Measurements from ENCODE around the gene DLG5. TPM values are rescaled to one million over a fixed set of nuclear protein-coding genes. Genes with fewer than 3 reads are reported as not detected.

Gene DLG5
- total RNA-seq, 2 experiments from 2014 or later = 3.0 to 4.8 TPM

- no peak overlapping the region for H3K4me3 Mint-ChIP-seq
- ATAC-seq = no peak
- H3K4me1 Mint-ChIP-seq = peaks cover 13% of the 10 kb centered on the region
- H3K27ac Mint-ChIP-seq = no peak overlapping the region
- no peaks in the 10 kb centered on the region for H3K27me3 Mint-ChIP-seq
- CTCF ChIA-PET = no interaction called here
- H3K9me3 Mint-ChIP-seq (ENCODE audit: low read depth) = no peaks in the 10 kb centered on the region
- H3K36me3 Mint-ChIP-seq = no peaks in the 10 kb centered on the region
- DNase-seq = no peak
Observed at GRCh38 chr10:77840636-77841035, 85.9 kb downstream of the DLG5 start.

DNA sequence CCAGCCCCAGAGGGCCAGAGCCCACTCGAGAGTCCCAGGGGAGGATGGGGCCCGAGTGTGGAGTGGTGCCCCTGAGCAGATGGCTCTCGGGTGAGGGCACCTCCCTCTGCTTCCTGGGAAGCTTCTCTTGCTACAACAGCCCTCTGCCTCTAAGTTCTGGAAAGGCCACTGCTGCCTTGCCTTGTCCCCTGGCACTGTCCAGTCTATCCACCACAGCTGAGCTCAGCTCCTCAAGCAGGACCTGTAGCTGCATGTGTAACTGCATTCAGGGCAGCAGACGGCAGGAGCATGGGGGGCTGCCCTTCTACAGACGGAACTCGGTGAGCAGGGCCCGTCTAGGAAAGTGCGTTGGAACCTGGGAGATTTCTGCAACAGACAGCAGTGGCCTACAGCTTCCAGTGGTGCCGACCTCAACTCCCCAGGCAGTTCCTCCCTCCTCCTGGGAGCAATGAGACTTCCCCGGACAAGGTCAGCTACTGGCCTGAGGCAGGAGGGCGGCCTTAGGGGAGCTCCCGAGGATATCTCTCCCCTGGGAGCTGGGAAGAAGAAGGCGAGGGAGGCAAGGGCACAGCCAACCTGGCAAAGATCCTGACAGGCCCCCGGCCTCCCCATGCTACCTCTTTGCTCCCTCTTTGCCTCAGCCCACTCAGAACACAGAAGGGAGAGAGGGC lies 88.5 kb downstream of the DLG5 start:
- Mint-ChIP-seq H3K36me3 (no peaks in the 10 kb centered on the region), H3K4me3 (no peak overlapping the region), H3K4me1 (peaks cover 14% of the 10 kb centered on the region), H3K27me3 (no peaks in the 10 kb centered on the region), H3K9me3 (ENCODE audit: low read depth) (no peaks in the 10 kb centered on the region), H3K27ac (no peak overlapping the region)
- CTCF ChIA-PET = interaction anchor here (0.7 to 4.3 kb wide), 12 partner anchors 9 to 209 kb away, joined by 3 to 33 read pairs (median 4); no protein-coding TSS in a partner anchor
- ATAC-seq (no peak), DNase-seq (no peak)

DNA sequence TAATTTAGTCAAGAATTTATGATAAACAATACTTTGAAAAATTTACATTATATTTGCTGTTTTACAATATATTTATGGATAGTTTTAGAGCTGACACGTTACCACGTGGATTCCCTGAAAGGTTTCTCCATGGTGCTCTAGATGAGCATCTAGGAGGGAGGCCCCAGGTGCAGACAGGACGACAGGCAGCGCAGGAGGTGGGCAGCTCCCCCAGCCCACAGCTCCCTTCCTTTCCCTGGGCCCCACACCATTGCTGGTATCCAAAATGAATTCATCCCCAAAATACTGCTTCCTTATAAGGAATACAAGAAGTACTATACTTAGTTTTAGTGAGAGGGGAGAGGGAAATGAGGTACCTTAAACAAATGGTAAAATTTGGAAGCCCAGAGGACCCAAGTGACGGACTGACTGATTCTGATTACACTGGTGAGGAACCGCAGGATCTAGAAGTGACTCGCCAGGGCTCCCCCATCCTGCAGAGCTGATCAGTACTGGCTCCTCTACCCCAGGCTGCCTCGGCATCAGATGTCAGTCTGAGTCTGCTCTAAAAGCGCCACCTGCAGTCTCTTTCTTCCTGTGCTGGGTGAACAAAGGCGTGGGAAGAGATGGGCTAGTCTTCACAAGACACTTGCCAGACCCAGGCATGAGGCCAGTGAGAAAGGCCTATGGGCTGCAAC lies 89.2 kb downstream of the DLG5 start:
- peak; percentile 87 for ATAC-seq
- Mint-ChIP-seq H3K27me3 (no peaks in the 10 kb centered on the region), H3K36me3 (no peaks in the 10 kb centered on the region), H3K27ac (no peak overlapping the region), H3K9me3 (ENCODE audit: low read depth) (no peaks in the 10 kb centered on the region), H3K4me3 (no peak overlapping the region), H3K4me1 (peaks cover 15% of the 10 kb centered on the region)
- peak; percentile 89 for DNase-seq
- CTCF ChIA-PET = interaction anchor here (0.7 to 4.3 kb wide), 12 partner anchors 9 to 126 kb away, joined by 3 to 33 read pairs (median 5); no protein-coding TSS in a partner anchor

- Mint-ChIP-seq H3K4me1 (peaks cover 18% of the 10 kb centered on the region), H3K9me3 (ENCODE audit: low read depth) (no peaks in the 10 kb centered on the region), H3K36me3 (no peaks in the 10 kb centered on the region), H3K27ac (peak overlapping the region; percentile 82), H3K27me3 (no peaks in the 10 kb centered on the region), H3K4me3 (peak overlapping the region; percentile 7)
- CTCF ChIA-PET = interaction anchor here (0.6 to 4.3 kb wide), 8 partner anchors 11 to 125 kb away, joined by 3 to 33 read pairs (median 5); no protein-coding TSS in a partner anchor
- peak; percentile 86 for DNase-seq
- ATAC-seq = peak; percentile 87
Observed at GRCh38 chr10:77836299-77836820, 90.2 kb downstream of the DLG5 start.

DNA sequence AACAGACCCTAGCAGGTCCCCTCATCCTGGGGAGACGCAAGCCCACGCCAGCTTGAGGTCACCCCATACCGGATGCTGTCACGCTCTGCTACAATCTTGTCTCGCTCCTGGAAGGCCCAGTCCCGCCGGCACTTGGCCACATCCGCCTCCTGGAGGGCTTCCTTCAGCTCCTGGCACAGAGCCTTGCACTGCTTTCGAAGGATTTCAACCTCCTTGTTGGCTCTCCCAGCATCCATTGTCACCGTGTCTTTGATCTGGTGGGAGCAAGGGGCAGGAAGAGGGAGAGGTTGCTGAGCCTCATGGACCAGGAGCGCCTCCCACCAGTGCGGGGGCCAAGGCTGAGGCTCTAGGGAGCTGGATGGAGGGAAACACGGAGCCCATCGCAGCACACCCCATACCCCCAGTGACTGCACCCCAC lies 90.9 kb downstream of the DLG5 start:
- DNase-seq = no peak
- Mint-ChIP-seq H3K4me1 (peaks cover 18% of the 10 kb centered on the region), H3K36me3 (no peaks in the 10 kb centered on the region), H3K27me3 (no peaks in the 10 kb centered on the region), H3K9me3 (ENCODE audit: low read depth) (no peaks in the 10 kb centered on the region), H3K27ac (peak overlapping the region; percentile 82), H3K4me3 (no peak overlapping the region)
- CTCF ChIA-PET = interaction anchor here (0.9 to 4.3 kb wide), 5 partner anchors 11 to 124 kb away, joined by 3 to 33 read pairs (median 7); no protein-coding TSS in a partner anchor
- no peak for ATAC-seq

DNA sequence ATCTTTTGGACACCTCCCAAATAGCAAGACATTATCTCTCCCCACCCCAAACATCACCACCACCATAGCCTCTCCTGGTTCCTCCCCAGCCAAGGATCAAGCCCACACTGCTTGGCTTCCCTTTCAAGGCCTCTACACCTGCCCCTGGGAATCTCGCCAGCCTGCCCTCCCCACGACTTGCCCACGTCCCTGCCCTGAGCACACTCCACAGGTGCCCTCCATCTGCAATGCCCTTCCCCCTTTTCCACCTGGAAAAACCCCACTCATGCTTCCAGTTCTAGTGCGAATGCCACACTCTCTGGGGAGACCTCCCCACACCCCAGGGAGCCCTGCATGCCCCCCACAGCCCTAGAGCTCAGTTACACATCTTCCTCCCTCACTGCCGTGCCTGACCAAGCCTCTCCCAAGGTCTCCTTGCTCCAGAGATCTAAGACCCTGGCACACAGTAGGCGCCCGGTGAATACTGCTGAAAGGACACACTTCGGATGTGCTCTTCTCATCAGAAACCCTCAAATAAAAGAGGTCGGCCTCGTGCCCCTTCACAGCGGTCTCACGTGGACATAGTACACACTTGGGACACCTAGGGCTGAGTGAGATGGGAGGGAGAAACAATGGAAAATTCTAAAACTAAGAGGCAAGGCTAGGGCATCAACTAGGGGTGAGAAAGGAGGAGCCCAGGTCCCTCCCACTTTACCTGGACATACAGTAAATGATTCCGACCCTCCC lies 91.4 kb downstream of the DLG5 start:
- Mint-ChIP-seq H3K27me3 (no peaks in the 10 kb centered on the region), H3K36me3 (no peaks in the 10 kb centered on the region), H3K27ac (peak overlapping the region; percentile 3), H3K4me3 (no peak overlapping the region), H3K9me3 (ENCODE audit: low read depth) (no peaks in the 10 kb centered on the region), H3K4me1 (peaks cover 18% of the 10 kb centered on the region)
- DNase-seq = no peak
- CTCF ChIA-PET = interaction anchor here (1.5 to 4.3 kb wide), 3 partner anchors 12 to 124 kb away, joined by 3 to 33 read pairs (median 7); no protein-coding TSS in a partner anchor
- ATAC-seq = no peak

DNA sequence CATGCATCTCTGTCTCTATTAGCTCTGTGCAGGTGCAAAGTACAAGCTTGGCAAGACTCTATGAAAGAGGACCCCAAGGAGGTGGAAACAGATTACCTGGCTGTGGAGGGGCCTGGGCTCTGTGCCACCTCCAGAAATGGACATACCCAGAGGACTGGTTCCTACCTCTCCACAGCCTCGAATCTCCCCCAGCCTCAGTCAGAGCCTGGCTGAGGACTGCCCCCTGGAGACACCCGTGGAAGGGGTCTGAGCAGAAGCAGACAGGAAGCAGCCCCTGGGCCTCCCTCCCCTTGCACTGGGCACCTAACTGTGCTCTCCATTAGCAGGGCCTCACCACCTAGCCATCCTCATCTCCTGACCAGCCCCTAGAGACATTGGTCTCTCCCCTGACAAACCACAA lies 92.0 kb downstream of the DLG5 start:
- H3K4me3 Mint-ChIP-seq = no peak overlapping the region
- no peaks in the 10 kb centered on the region for H3K27me3 Mint-ChIP-seq
- H3K36me3 Mint-ChIP-seq = no peaks in the 10 kb centered on the region
- H3K27ac Mint-ChIP-seq = peak overlapping the region; percentile 3
- H3K4me1 Mint-ChIP-seq = peaks cover 18% of the 10 kb centered on the region
- no peak for ATAC-seq
- DNase-seq = no peak
- H3K9me3 Mint-ChIP-seq (ENCODE audit: low read depth) = no peaks in the 10 kb centered on the region
- CTCF ChIA-PET = no interaction called here

- H3K36me3 Mint-ChIP-seq = no peaks in the 10 kb centered on the region
- H3K9me3 Mint-ChIP-seq (ENCODE audit: low read depth) = no peaks in the 10 kb centered on the region
- H3K4me3 Mint-ChIP-seq = no peak overlapping the region
- CTCF ChIA-PET = interaction anchor here (2.0 kb wide), 1 partner anchor 13 kb away, joined by 5 read pairs; no protein-coding TSS in a partner anchor
- DNase-seq (no peak), ATAC-seq (no peak)
- peaks cover 18% of the 10 kb centered on the region for H3K4me1 Mint-ChIP-seq
- H3K27ac Mint-ChIP-seq = no peak overlapping the region
- no peaks in the 10 kb centered on the region for H3K27me3 Mint-ChIP-seq
Observed at GRCh38 chr10:77833792-77834191, 92.8 kb downstream of the DLG5 start.

- H3K9me3 Mint-ChIP-seq (ENCODE audit: low read depth) = no peaks in the 10 kb centered on the region
- H3K27ac Mint-ChIP-seq = no peak overlapping the region
- H3K4me1 Mint-ChIP-seq = peaks cover 18% of the 10 kb centered on the region
- no peak for ATAC-seq
- H3K4me3 Mint-ChIP-seq = no peak overlapping the region
- no peaks in the 10 kb centered on the region for H3K36me3 Mint-ChIP-seq
- DNase-seq = no peak
- no peaks in the 10 kb centered on the region for H3K27me3 Mint-ChIP-seq
- CTCF ChIA-PET = interaction anchor here (2.0 kb wide), 1 partner anchor 13 kb away, joined by 5 read pairs; no protein-coding TSS in a partner anchor
Observed at GRCh38 chr10:77833225-77833624, 93.3 kb downstream of the DLG5 start.

- CTCF ChIA-PET = interaction anchor here (2.0 kb wide), 1 partner anchor 14 kb away, joined by 5 read pairs; no protein-coding TSS in a partner anchor
- Mint-ChIP-seq H3K27me3 (no peaks in the 10 kb centered on the region), H3K9me3 (ENCODE audit: low read depth) (no peaks in the 10 kb centered on the region), H3K4me1 (peaks cover 13% of the 10 kb centered on the region), H3K27ac (no peak overlapping the region), H3K36me3 (no peaks in the 10 kb centered on the region), H3K4me3 (no peak overlapping the region)
- ATAC-seq (no peak), DNase-seq (no peak)
Observed at GRCh38 chr10:77832238-77832637, 94.3 kb downstream of the DLG5 start.

DNA sequence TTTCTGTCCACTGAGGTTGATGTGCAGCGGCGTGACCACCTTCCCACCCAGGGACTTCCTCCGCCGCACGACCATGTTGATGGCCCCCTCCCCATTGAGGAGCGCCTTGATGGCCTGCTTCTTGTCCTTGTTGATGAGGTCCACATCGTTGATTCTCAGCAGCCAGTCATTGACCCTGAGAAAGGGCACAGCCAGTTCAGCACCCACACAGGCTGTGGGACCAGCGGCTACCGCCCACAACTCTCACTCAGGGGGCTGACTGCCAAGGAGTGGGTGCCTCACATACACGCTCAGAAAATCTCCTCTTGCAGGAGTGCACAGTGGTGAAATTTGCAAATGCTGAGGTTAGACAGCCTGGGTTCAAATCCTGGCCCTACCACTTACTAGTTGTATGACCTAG lies 97.2 kb downstream of the DLG5 start:
- DNase-seq (no peak), ATAC-seq (no peak)
- CTCF ChIA-PET = no interaction called here
- Mint-ChIP-seq H3K9me3 (ENCODE audit: low read depth) (no peaks in the 10 kb centered on the region), H3K4me1 (peaks cover 4% of the 10 kb centered on the region), H3K27me3 (no peaks in the 10 kb centered on the region), H3K4me3 (no peak overlapping the region), H3K36me3 (no peaks in the 10 kb centered on the region), H3K27ac (no peak overlapping the region)

GRCh38 chr10:77828377-77828776 lies 98.2 kb downstream of the DLG5 start:
- CTCF ChIA-PET = no interaction called here
- ATAC-seq = no peak
- Mint-ChIP-seq H3K27me3 (no peaks in the 10 kb centered on the region), H3K9me3 (ENCODE audit: low read depth) (no peaks in the 10 kb centered on the region), H3K4me3 (no peak overlapping the region), H3K4me1 (peaks cover 4% of the 10 kb centered on the region), H3K27ac (no peak overlapping the region), H3K36me3 (no peaks in the 10 kb centered on the region)
- DNase-seq = no peak

GRCh38 chr10:77827366-77827765 lies 99.2 kb downstream of the DLG5 start:
- Mint-ChIP-seq H3K4me3 (no peak overlapping the region), H3K4me1 (peaks cover 3% of the 10 kb centered on the region), H3K9me3 (ENCODE audit: low read depth) (no peaks in the 10 kb centered on the region), H3K36me3 (no peaks in the 10 kb centered on the region), H3K27ac (no peak overlapping the region), H3K27me3 (no peaks in the 10 kb centered on the region)
- no peak for DNase-seq
- CTCF ChIA-PET = no interaction called here
- no peak for ATAC-seq

All from activated CD8-positive, alpha-beta memory T cell treated with anti-CD3 and anti-CD28 coated beads, Interleukin-2, amount 10 ng/mL, durations not matched to agents 7 days and 5 days (primary cell).